ENCODE measurements around the gene DCUN1D3. TPM values are rescaled to one million over a fixed set of nuclear protein-coding genes. Genes with fewer than 3 reads are reported as not detected.

The DCUN1D3 gene
- total and polyA plus RNA-seq, 9 donors: 2.6 to 18.2 (median 12.2) TPM

GRCh38 chr16:20899477-20900298, 470 bp downstream of the DCUN1D3 start:
- Histone ChIP-seq H3K27ac (peak overlapping the region; percentile 59 to 96), H3K27me3 (no peaks in the 10 kb centered on the region), H3K36me3 (no peaks in the 10 kb centered on the region), H3K9me3 (no peaks in the 10 kb centered on the region), H3K4me1 (ENCODE audit: insufficient read depth) (peaks cover 9% of the 10 kb centered on the region), H3K4me3 (peak overlapping the region; percentile 83)
- intact Hi-C loops (cut with DNase I): loop anchor here in 2 of 4 donors (5.0 kb wide), 1 partner anchor 47 kb away; no protein-coding TSS in a partner anchor
- TF ChIP-seq EP300 (IDR thresholded peaks at IDR 0.05) (no peak), POLR2A (IDR thresholded peaks at IDR 0.05) (no peak), CTCF (IDR thresholded peaks at IDR 0.05) (no peak)
- peak in 1 of 5 donors; percentile 68 for DNase-seq
- WGBS, 3 donors: 0 to 1% (median 0%) methylated on average over 23 of the region's 23 CpGs

DNA sequence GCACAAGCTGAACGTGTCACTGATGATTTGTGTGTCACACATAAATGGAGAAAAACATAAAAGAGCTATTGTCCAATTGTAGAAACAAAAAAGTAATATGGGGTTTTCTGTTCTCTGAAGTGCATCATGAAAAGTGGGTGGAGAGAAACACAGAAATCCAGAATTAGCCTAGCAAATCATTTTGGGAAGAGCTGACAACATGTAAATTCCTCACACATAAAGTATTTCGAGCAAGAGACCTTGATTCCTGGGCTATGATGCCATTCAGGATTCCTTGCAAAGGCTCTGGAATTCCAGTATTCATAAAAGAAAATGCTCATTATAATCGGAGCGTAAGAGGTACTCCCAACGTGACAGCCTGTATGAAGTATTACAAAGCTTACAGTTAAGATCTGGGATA, 1.1 kb downstream of the DCUN1D3 start:
- Histone ChIP-seq H3K27ac (no peak overlapping the region), H3K4me1 (ENCODE audit: insufficient read depth) (peaks cover 9% of the 10 kb centered on the region), H3K9me3 (no peaks in the 10 kb centered on the region), H3K4me3 (peak overlapping the region; percentile 83), H3K36me3 (no peaks in the 10 kb centered on the region), H3K27me3 (no peaks in the 10 kb centered on the region)
- WGBS, 3 donors: 4 to 8% (median 8%) methylated on average over 5 of the region's 5 CpGs
- TF ChIP-seq POLR2A (IDR thresholded peaks at IDR 0.05) (no peak), CTCF (IDR thresholded peaks at IDR 0.05) (no peak), EP300 (IDR thresholded peaks at IDR 0.05) (no peak)
- intact Hi-C loops (cut with DNase I): no loop called here
- no peak for DNase-seq

DNA sequence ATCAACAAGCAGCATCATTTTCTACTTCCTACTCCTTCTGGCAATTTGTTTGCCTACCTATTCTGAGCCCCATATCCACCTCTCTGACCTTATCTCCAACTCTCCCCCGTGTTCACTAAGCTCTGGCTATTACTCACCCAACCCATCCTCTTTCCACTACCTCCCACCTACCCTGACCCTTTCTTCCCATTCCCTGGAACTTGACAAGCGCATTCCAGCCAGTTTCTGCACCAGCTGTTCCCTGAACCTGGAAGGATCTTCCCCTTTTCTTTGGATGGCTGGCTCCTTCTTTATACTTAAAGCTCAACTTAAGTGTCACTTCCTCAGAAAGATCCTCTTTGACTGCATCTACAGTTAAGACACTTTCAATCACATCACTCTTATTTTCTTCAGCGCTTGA, 2.2 kb downstream of the DCUN1D3 start:
- H3K4me3 ChIP-seq: no peak overlapping the region
- 61 to 69% (median 62%) methylated on average over 3 of the region's 3 CpGs for WGBS, 3 donors
- TF ChIP-seq POLR2A (IDR thresholded peaks at IDR 0.05): no peak
- TF ChIP-seq CTCF (IDR thresholded peaks at IDR 0.05): no peak
- no peak for TF ChIP-seq EP300 (IDR thresholded peaks at IDR 0.05)
- no peak overlapping the region for H3K27ac ChIP-seq
- no peaks in the 10 kb centered on the region for H3K9me3 ChIP-seq
- no peaks in the 10 kb centered on the region for H3K36me3 ChIP-seq
- peaks cover 4% of the 10 kb centered on the region for H3K4me1 ChIP-seq (ENCODE audit: insufficient read depth)
- no peak for DNase-seq
- H3K27me3 ChIP-seq: no peaks in the 10 kb centered on the region
- intact Hi-C loops (cut with DNase I): no loop called here

GRCh38 chr16:20897253-20897897, 2.8 kb downstream of the DCUN1D3 start:
- no peak for DNase-seq
- Histone ChIP-seq H3K27me3 (no peaks in the 10 kb centered on the region), H3K4me3 (no peak overlapping the region), H3K36me3 (no peaks in the 10 kb centered on the region), H3K9me3 (no peaks in the 10 kb centered on the region), H3K4me1 (ENCODE audit: insufficient read depth) (peaks cover 4% of the 10 kb centered on the region), H3K27ac (no peak overlapping the region)
- 79 to 93% (median 92%) methylated on average over 4 of the region's 4 CpGs for WGBS, 3 donors
- TF ChIP-seq POLR2A (IDR thresholded peaks at IDR 0.05) (no peak), EP300 (IDR thresholded peaks at IDR 0.05) (no peak), CTCF (IDR thresholded peaks at IDR 0.05) (no peak)
- intact Hi-C loops (cut with DNase I): no loop called here
